Liver (tissue), 9 donors: Measurements from ENCODE around the gene ATP2C2. TPM values are rescaled to one million over a fixed set of nuclear protein-coding genes. Genes with fewer than 3 reads are reported as not detected.

Experiments used
- DNase-seq: peaks from one replicate; pipeline ENCODE4 v3.0.0-alpha.2; 2017; ENCODE audit warnings: low spot score
- H3K27ac ChIP-seq, 2 donors: one replicate each; pipeline ENCODE4 v1.7.0; 2013; ENCODE audit warnings: inconsistent platforms in 2 of 2, low read length in 2 of 2, control low read depth in 1 of 2, low read depth in 1 of 2, mild to moderate bottlenecking in 1 of 2
- H3K27me3 ChIP-seq, 4 donors: one replicate each; pipeline versions ENCODE4 v1.6.1 to v1.7.0; 2013; ENCODE audit warnings: low read length in 3 of 4, inconsistent platforms in 1 of 4, mild to moderate bottlenecking in 1 of 4, moderate library complexity in 1 of 4; ENCODE audit not compliant: control insufficient read depth in 4 of 4, insufficient read depth in 4 of 4
- H3K36me3 ChIP-seq, 4 donors: one replicate each; pipeline versions ENCODE4 v1.6.1 to v1.7.0; 2013; ENCODE audit warnings: low read length in 3 of 4, mild to moderate bottlenecking in 3 of 4, low read depth in 1 of 4, moderate library complexity in 1 of 4; ENCODE audit not compliant: control insufficient read depth in 4 of 4, insufficient read depth in 3 of 4
- H3K4me1 ChIP-seq, 4 donors: one replicate each; pipeline versions ENCODE4 v1.6.1 to v1.7.0; 2013; ENCODE audit warnings: low read length in 3 of 4, mild to moderate bottlenecking in 3 of 4, moderate library complexity in 1 of 4; ENCODE audit not compliant: control insufficient read depth in 4 of 4, insufficient read depth in 4 of 4
- H3K4me3 ChIP-seq, 3 donors: one replicate each; pipeline versions ENCODE4 v1.6.1 to v1.7.0; 2013; ENCODE audit warnings: low read length in 3 of 3, control low read depth in 1 of 3, low read depth in 1 of 3, mild to moderate bottlenecking in 1 of 3
- H3K9ac ChIP-seq, 2 donors: one replicate each; pipeline ENCODE4 v1.7.0; 2013; ENCODE audit warnings: low read length in 2 of 2, mild to moderate bottlenecking in 2 of 2, moderate library complexity in 2 of 2, control low read depth in 1 of 2, low read depth in 1 of 2
- H3K9me3 ChIP-seq, 4 donors: one replicate each; pipeline versions ENCODE4 v1.6.1 to v1.7.0; 2013; ENCODE audit warnings: low read length in 3 of 4; ENCODE audit not compliant: control insufficient read depth in 4 of 4
- EGR1 ChIP-seq, 2 donors: IDR thresholded peaks; 2 replicates each; pipeline ENCODE4 v1.6.1; 2016 to 2018; ENCODE audit warnings: antibody characterized with exemption in 2 of 2, low read depth in 2 of 2
- FOXA1 ChIP-seq: IDR thresholded peaks from 2 replicates; pipeline ENCODE4 v1.6.1; 2016; ENCODE audit warnings: antibody characterized with exemption
- FOXA2 ChIP-seq: IDR thresholded peaks from 2 replicates; pipeline ENCODE4 v1.6.1; 2016; ENCODE audit warnings: antibody characterized with exemption
- GABPA ChIP-seq, 2 donors: IDR thresholded peaks in 1 of 2; conservative IDR thresholded peaks in 1 of 2; 2 replicates each; pipeline ENCODE4 v1.6.1; 2016; ENCODE audit warnings: antibody characterized with exemption in 2 of 2, mild to moderate bottlenecking in 1 of 2, moderate library complexity in 1 of 2
- HNF4A ChIP-seq, 2 donors: conservative IDR thresholded peaks; 2 replicates each; pipeline ENCODE4 v1.6.1; 2016; ENCODE audit warnings: antibody characterized with exemption in 2 of 2, mild to moderate bottlenecking in 2 of 2
- HNF4G ChIP-seq: IDR thresholded peaks from 2 replicates; pipeline ENCODE4 v1.6.1; 2016; ENCODE audit warnings: antibody characterized with exemption
- JUND ChIP-seq, 2 donors: IDR thresholded peaks; 2 replicates each; pipeline ENCODE4 v1.6.1; 2016; ENCODE audit warnings: antibody characterized with exemption in 2 of 2
- MAX ChIP-seq: IDR thresholded peaks from 2 replicates; pipeline ENCODE4 v1.6.1; 2016; ENCODE audit warnings: antibody characterized with exemption
- NR2F2 ChIP-seq: IDR thresholded peaks from 2 replicates; pipeline ENCODE4 v1.6.1; 2016; ENCODE audit warnings: antibody characterized with exemption
- RAD21 ChIP-seq, 2 donors: IDR thresholded peaks; 2 replicates each; pipeline ENCODE4 v1.6.1; 2016; ENCODE audit warnings: antibody characterized with exemption in 2 of 2, mild to moderate bottlenecking in 2 of 2
- REST ChIP-seq: IDR thresholded peaks from 2 replicates; pipeline ENCODE4 v1.6.1; 2016; ENCODE audit warnings: antibody characterized with exemption, mild to moderate bottlenecking
- RXRA ChIP-seq, 2 donors: IDR thresholded peaks; 2 replicates each; pipeline ENCODE4 v1.6.1; 2017 to 2018; ENCODE audit warnings: antibody characterized with exemption in 2 of 2, mild to moderate bottlenecking in 1 of 2
- SP1 ChIP-seq: IDR thresholded peaks from 2 replicates; pipeline ENCODE4 v1.6.1; 2018; ENCODE audit warnings: antibody characterized with exemption, mild to moderate bottlenecking
- TAF1 ChIP-seq: conservative IDR thresholded peaks from 2 replicates; pipeline ENCODE4 v1.6.1; 2016; ENCODE audit warnings: antibody characterized with exemption, mild to moderate bottlenecking
- YY1 ChIP-seq: IDR thresholded peaks from 2 replicates; pipeline ENCODE4 v1.6.1; 2016; ENCODE audit warnings: antibody characterized with exemption, mild to moderate bottlenecking
- WGBS: extraction: QIAGEN DNeasy Blood & Tissue Kit; methylation state at CpG from one replicate; pipeline ENCODE4 v1.1.7; 2013; 5-methylcytosine and 5-hydroxymethylcytosine counted together
- polyA plus RNA-seq, 2 donors: library from polyadenylated mRNA; stranded (reverse) in 1 of 2; unstranded in 1 of 2; fragments of 200-250 nt in 1 of 2; fragments of >200 nt in 1 of 2; fragmentation: Nextera tagmentation in 1 of 2; extraction: Ambion mirVana in 1 of 2; gene quantifications; one replicate each; pipeline versions ENCODE4 v1.2.1 to v1.2.3, GENCODE V29; 2013 to 2015
- total RNA-seq, 2 donors: library from RNA; depleted of rRNA; stranded (reverse); fragments of >200 nt; gene quantifications; one replicate each; pipeline ENCODE4 v1.2.3, GENCODE V29; 2014
- TF ChIP-seq, protein P1 (sequence below): fragments of 150-350 bp; IDR thresholded peaks from 2 replicates; pipeline ENCODE4 v1.5.1; 2017; ENCODE audit warnings: improper control_type of control experiment, low read depth, low read length; ENCODE audit not compliant: missing input control
- TF ChIP-seq, protein P2 (sequence below): IDR thresholded peaks from 2 replicates; pipeline ENCODE4 v1.6.1; 2016; ENCODE audit warnings: antibody characterized with exemption
- TF ChIP-seq, protein P3 (sequence below): IDR thresholded peaks from 2 replicates; pipeline ENCODE4 v1.6.1; 2016; ENCODE audit warnings: antibody characterized with exemption
- donor health status: healthy.
- donor health status: healthy.
- donor health status: healthy.
- donor health status: healthy.
- donor health status: healthy.

ATP2C2 gene
- total and polyA plus RNA-seq, 4 donors, result 0.05 to 0.33 (median 0.22) TPM

- H3K27ac ChIP-seq, result no peak overlapping the region
- no peaks in the 10 kb centered on the region for H3K9me3 ChIP-seq
- H3K4me3 ChIP-seq, result no peak overlapping the region
- H3K36me3 ChIP-seq, result no peaks in the 10 kb centered on the region
- H3K27me3 ChIP-seq, result peaks cover 2 to 5% (median 3%) of the 10 kb centered on the region in 4 donors
- 77% methylated on average over 4 of the region's 4 CpGs for WGBS
- TF ChIP-seq TAF1 (no peak), FOXA2 (no peak), MAX (no peak), GABPA (IDR thresholded peaks at IDR 0.05 in 1 of 2, conservative IDR thresholded peaks at IDR 0.05 in 1 of 2) (no peak), HNF4A (conservative IDR thresholded peaks at IDR 0.05) (no peak), YY1 (no peak), SP1 (no peak), EGR1 (IDR thresholded peaks at IDR 0.05; ENCODE audit: low read depth in 2 of 2) (no peak), FOXA1 (no peak), JUND (IDR thresholded peaks at IDR 0.05) (no peak), NR2F2 (no peak), REST (no peak), RXRA (IDR thresholded peaks at IDR 0.05) (no peak), RAD21 (IDR thresholded peaks at IDR 0.05) (no peak), HNF4G (no peak)
- TF ChIP-seq, protein P1, sequence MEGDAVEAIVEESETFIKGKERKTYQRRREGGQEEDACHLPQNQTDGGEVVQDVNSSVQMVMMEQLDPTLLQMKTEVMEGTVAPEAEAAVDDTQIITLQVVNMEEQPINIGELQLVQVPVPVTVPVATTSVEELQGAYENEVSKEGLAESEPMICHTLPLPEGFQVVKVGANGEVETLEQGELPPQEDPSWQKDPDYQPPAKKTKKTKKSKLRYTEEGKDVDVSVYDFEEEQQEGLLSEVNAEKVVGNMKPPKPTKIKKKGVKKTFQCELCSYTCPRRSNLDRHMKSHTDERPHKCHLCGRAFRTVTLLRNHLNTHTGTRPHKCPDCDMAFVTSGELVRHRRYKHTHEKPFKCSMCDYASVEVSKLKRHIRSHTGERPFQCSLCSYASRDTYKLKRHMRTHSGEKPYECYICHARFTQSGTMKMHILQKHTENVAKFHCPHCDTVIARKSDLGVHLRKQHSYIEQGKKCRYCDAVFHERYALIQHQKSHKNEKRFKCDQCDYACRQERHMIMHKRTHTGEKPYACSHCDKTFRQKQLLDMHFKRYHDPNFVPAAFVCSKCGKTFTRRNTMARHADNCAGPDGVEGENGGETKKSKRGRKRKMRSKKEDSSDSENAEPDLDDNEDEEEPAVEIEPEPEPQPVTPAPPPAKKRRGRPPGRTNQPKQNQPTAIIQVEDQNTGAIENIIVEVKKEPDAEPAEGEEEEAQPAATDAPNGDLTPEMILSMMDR, result no peak
- TF ChIP-seq, protein P2, sequence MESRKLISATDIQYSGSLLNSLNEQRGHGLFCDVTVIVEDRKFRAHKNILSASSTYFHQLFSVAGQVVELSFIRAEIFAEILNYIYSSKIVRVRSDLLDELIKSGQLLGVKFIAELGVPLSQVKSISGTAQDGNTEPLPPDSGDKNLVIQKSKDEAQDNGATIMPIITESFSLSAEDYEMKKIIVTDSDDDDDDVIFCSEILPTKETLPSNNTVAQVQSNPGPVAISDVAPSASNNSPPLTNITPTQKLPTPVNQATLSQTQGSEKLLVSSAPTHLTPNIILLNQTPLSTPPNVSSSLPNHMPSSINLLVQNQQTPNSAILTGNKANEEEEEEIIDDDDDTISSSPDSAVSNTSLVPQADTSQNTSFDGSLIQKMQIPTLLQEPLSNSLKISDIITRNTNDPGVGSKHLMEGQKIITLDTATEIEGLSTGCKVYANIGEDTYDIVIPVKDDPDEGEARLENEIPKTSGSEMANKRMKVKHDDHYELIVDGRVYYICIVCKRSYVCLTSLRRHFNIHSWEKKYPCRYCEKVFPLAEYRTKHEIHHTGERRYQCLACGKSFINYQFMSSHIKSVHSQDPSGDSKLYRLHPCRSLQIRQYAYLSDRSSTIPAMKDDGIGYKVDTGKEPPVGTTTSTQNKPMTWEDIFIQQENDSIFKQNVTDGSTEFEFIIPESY, result no peak
- TF ChIP-seq, protein P3, sequence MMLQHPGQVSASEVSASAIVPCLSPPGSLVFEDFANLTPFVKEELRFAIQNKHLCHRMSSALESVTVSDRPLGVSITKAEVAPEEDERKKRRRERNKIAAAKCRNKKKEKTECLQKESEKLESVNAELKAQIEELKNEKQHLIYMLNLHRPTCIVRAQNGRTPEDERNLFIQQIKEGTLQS, result no peak
- peaks cover 0 to 6% (median under 1%) of the 10 kb centered on the region in 4 donors for H3K4me1 ChIP-seq
- no peak overlapping the region for H3K9ac ChIP-seq
- DNase-seq, result no peak
Observed at GRCh38 chr16:84371553-84371865, 3.2 kb downstream of the ATP2C2 start.
